Activated CD8-positive, alpha-beta memory T cell treated with anti-CD3 and anti-CD28 coated beads for 48 hours (primary cell): ENCODE measurements around the gene SDE2.
A peak's percentile ranks its signal among the peaks of the same experiment; 100 is the strongest.

Experiments used
- DNase-seq, 3 experiments: peaks; one replicate each; pipeline ENCODE4 v3.0.0-alpha.2; 2020; ENCODE audit warnings: low read depth in 2 of 3, low spot score in 2 of 3

Gene SDE2

GRCh38 chr1:225999227-225999911 is at the start of gene SDE2:
TSS of gene SDE2 (minus strand) at chr1:225999343. CDS start at chr1:225999312, 31 bp downstream.
- peak; percentile 98 to 99 (median 98) for DNase-seq

- no peak for DNase-seq
Measured at GRCh38 chr1:226048886-226049285, 49.7 kb upstream of the SDE2 start.

- no peak for DNase-seq
Measured at GRCh38 chr1:226047495-226047894, 48.4 kb upstream of the SDE2 start.

GRCh38 chr1:226046240-226046639 is 47.1 kb upstream of the SDE2 start:
- DNase-seq, result no peak

- DNase-seq, result no peak
Measured at GRCh38 chr1:226044514-226045101, 45.5 kb upstream of the SDE2 start.

- DNase-seq, result no peak
Measured at GRCh38 chr1:226041419-226041818, 42.3 kb upstream of the SDE2 start.

GRCh38 chr1:226038661-226039060 is 39.5 kb upstream of the SDE2 start:
- DNase-seq, result no peak

GRCh38 chr1:226035915-226036314 is 36.8 kb upstream of the SDE2 start:
- DNase-seq, result no peak

- DNase-seq, result no peak
Measured at GRCh38 chr1:226034482-226034881, 35.3 kb upstream of the SDE2 start.

GRCh38 chr1:226033991-226034390 is 34.8 kb upstream of the SDE2 start:
- DNase-seq, result no peak

- DNase-seq, result no peak
Measured at GRCh38 chr1:226033582-226033981, 34.4 kb upstream of the SDE2 start.

- DNase-seq, result no peak
Measured at GRCh38 chr1:226029568-226030225, 30.6 kb upstream of the SDE2 start.

GRCh38 chr1:226029093-226029496 is 30.0 kb upstream of the SDE2 start:
- DNase-seq, result no peak

GRCh38 chr1:226027538-226028217 is 28.5 kb upstream of the SDE2 start:
- DNase-seq, result no peak

GRCh38 chr1:226026833-226027232 is 27.7 kb upstream of the SDE2 start:
- no peak for DNase-seq

- no peak for DNase-seq
Measured at GRCh38 chr1:226023735-226024134, 24.6 kb upstream of the SDE2 start.

GRCh38 chr1:226021801-226022200 is 22.7 kb upstream of the SDE2 start:
- DNase-seq, result no peak

GRCh38 chr1:226021401-226021800 is 22.3 kb upstream of the SDE2 start:
- DNase-seq, result no peak

GRCh38 chr1:226019572-226019971 is 20.4 kb upstream of the SDE2 start:
- DNase-seq, result no peak

- no peak for DNase-seq
Measured at GRCh38 chr1:226017070-226017469, 17.9 kb upstream of the SDE2 start.

- DNase-seq, result no peak
Measured at GRCh38 chr1:226009650-226010044, 10.5 kb upstream of the SDE2 start.
